ENCODE data around the gene SPAAR.
"Not testable (repeated sequence)": the region's sequence is repeated elsewhere in the genome, so short reads cannot be mapped to it uniquely, and the experiment has no call there.

The SPAAR gene

GRCh38 chr9:35909274-35909673 is at the start of gene SPAAR:
TSS of gene SPAAR (plus strand) at chr9:35909490. CDS start at chr9:35910464, 974 bp downstream.
- in situ Hi-C loops (cut with HindIII; ENCODE audit: low sequenced_read_pairs): no loop called here

- in situ Hi-C loops (cut with HindIII; ENCODE audit: low sequenced_read_pairs): no loop called here
These were observed 49.3 kb upstream of the SPAAR start for GRCh38 chr9:35859990-35860339.

GRCh38 chr9:35861161-35861897 is 48.0 kb upstream of the SPAAR start:
- in situ Hi-C loops (cut with HindIII; ENCODE audit: low sequenced_read_pairs): no loop called here

- in situ Hi-C loops (cut with HindIII; ENCODE audit: low sequenced_read_pairs): no loop called here
These were observed 47.0 kb upstream of the SPAAR start for GRCh38 chr9:35862328-35862727.

- in situ Hi-C loops (cut with HindIII; ENCODE audit: low sequenced_read_pairs): no loop called here
These were observed 45.7 kb upstream of the SPAAR start for GRCh38 chr9:35863583-35863982.

GRCh38 chr9:35864695-35865255 is 44.5 kb upstream of the SPAAR start:
- in situ Hi-C loops (cut with HindIII; ENCODE audit: low sequenced_read_pairs): no loop called here

GRCh38 chr9:35867538-35867937 is 41.8 kb upstream of the SPAAR start:
- in situ Hi-C loops (cut with HindIII; ENCODE audit: low sequenced_read_pairs): no loop called here

GRCh38 chr9:35868933-35869332 is 40.4 kb upstream of the SPAAR start:
- in situ Hi-C loops (cut with HindIII; ENCODE audit: low sequenced_read_pairs): no loop called here

GRCh38 chr9:35869621-35870216 is 39.6 kb upstream of the SPAAR start:
- in situ Hi-C loops (cut with HindIII; ENCODE audit: low sequenced_read_pairs): no loop called here

- in situ Hi-C loops (cut with HindIII; ENCODE audit: low sequenced_read_pairs): no loop called here
These were observed 38.9 kb upstream of the SPAAR start, which contains the start of gene OR13J1 for GRCh38 chr9:35870351-35870923. TSS of gene OR13J1 (minus strand) at chr9:35870401. CDS start at chr9:35870401, 0 bp downstream.

- in situ Hi-C loops (cut with HindIII; ENCODE audit: low sequenced_read_pairs): no loop called here
These were observed 37.7 kb upstream of the SPAAR start for GRCh38 chr9:35871545-35871944.

- in situ Hi-C loops (cut with HindIII; ENCODE audit: low sequenced_read_pairs): no loop called here
These were observed 36.8 kb upstream of the SPAAR start for GRCh38 chr9:35872505-35872904.

- in situ Hi-C loops (cut with HindIII; ENCODE audit: low sequenced_read_pairs): no loop called here
These were observed 26.9 kb upstream of the SPAAR start for GRCh38 chr9:35882263-35882848.

GRCh38 chr9:35882996-35883395 is 26.3 kb upstream of the SPAAR start:
- in situ Hi-C loops (cut with HindIII; ENCODE audit: low sequenced_read_pairs): no loop called here

GRCh38 chr9:35884908-35885307 is 24.4 kb upstream of the SPAAR start:
- in situ Hi-C loops (cut with HindIII; ENCODE audit: low sequenced_read_pairs): not testable (repeated sequence)

- in situ Hi-C loops (cut with HindIII; ENCODE audit: low sequenced_read_pairs): no loop called here
These were observed 17.6 kb upstream of the SPAAR start for GRCh38 chr9:35891646-35892045.

GRCh38 chr9:35892051-35892450 is 17.2 kb upstream of the SPAAR start:
- in situ Hi-C loops (cut with HindIII; ENCODE audit: low sequenced_read_pairs): no loop called here

- in situ Hi-C loops (cut with HindIII; ENCODE audit: low sequenced_read_pairs): no loop called here
These were observed 12.7 kb upstream of the SPAAR start for GRCh38 chr9:35896570-35896969.

GRCh38 chr9:35897376-35898099 is 11.8 kb upstream of the SPAAR start:
- in situ Hi-C loops (cut with HindIII; ENCODE audit: low sequenced_read_pairs): not testable (repeated sequence)

GRCh38 chr9:35898337-35898736 is 11.0 kb upstream of the SPAAR start:
- in situ Hi-C loops (cut with HindIII; ENCODE audit: low sequenced_read_pairs): no loop called here

- in situ Hi-C loops (cut with HindIII; ENCODE audit: low sequenced_read_pairs): no loop called here
These were observed 10.3 kb upstream of the SPAAR start for GRCh38 chr9:35899021-35899420.
